Ovary (tissue), 9 donors: ENCODE measurements around the gene TP53BP2. TPM values are rescaled to one million over a fixed set of nuclear protein-coding genes. Genes with fewer than 3 reads are reported as not detected.
"Not testable (repeated sequence)": the region's sequence is repeated elsewhere in the genome, so short reads cannot be mapped to it uniquely, and the experiment has no call there.

Experiments
- DNase-seq, 5 donors: peaks; one replicate each; pipeline ENCODE4 v3.0.0-alpha.2; 2019 to 2020
- H3K27ac ChIP-seq, 2 donors: fragments of 200-600 bp; one replicate each; pipeline versions ENCODE4 v1.5.1 to v1.8.0; 2019 to 2022
- H3K27me3 ChIP-seq: fragments of 200-600 bp; one replicate; pipeline ENCODE4 v1.8.0; 2022
- H3K36me3 ChIP-seq: fragments of 200-600 bp; sonication (generic); one replicate; pipeline ENCODE4 v1.5.1; 2019
- H3K4me1 ChIP-seq: one replicate; pipeline ENCODE4 v1.8.1; 2013; ENCODE audit warnings: mild to moderate bottlenecking, moderate library complexity; ENCODE audit not compliant: insufficient read depth
- H3K4me3 ChIP-seq: fragments of 200-600 bp; sonication (generic); one replicate; pipeline ENCODE4 v1.5.1; 2017
- H3K9me3 ChIP-seq, 2 donors: fragments of 200-600 bp in 1 of 2; sonication (generic) in 1 of 2; one replicate each; pipeline versions ENCODE4 v1.5.1 to v1.8.1; 2013 to 2019; ENCODE audit warnings: mild to moderate bottlenecking in 1 of 2, moderate library complexity in 1 of 2
- EP300 ChIP-seq: sonication (generic); formaldehyde crosslinking; IDR thresholded peaks from one replicate; pipeline ENCODE4 v1.6.1; 2017; ENCODE audit warnings: antibody characterized with exemption
- POLR2A ChIP-seq: fragments of 450-650 bp; IDR thresholded peaks from one replicate; pipeline ENCODE4 v1.6.1; 2017; ENCODE audit warnings: antibody characterized with exemption, mild to moderate bottlenecking, moderate library complexity
- WGBS, 3 donors: extraction: QIAGEN DNeasy Blood & Tissue Kit in 1 of 3; methylation state at CpG; one replicate each; pipeline versions ENCODE4 v1.1.5 to v1.1.7; 2013 to 2017; 5-methylcytosine and 5-hydroxymethylcytosine counted together
- intact Hi-C, 4 donors: fragments of 100-400 bp; cut with DNase I; formaldehyde crosslinking; loops; one replicate each; pipeline versions ENCODE4 v1.11.0 to v1.15.1; 2022 to 2023
- polyA plus RNA-seq, 2 donors: library from polyadenylated mRNA; stranded (reverse); fragments of 200-250 nt in 1 of 2; fragments of 350-450 nt in 1 of 2; fragmentation: Illumina TruSeq in 1 of 2; extraction: RNeasy Lipid Tissue Mini Kit (QIAGEN cat#74804) in 1 of 2; gene quantifications; one replicate each; pipeline ENCODE4 v1.2.3, GENCODE V29; 2013 to 2014
- total RNA-seq, 7 donors: library from RNA; depleted of rRNA in 2 of 7; stranded (reverse); fragments of >200 nt in 2 of 7; fragmentation: NEBNext Ultra II Directional in 3 of 7; extraction: Animal tissue kit (Norgen Biotek cat#: 25700) in 3 of 7; gene quantifications; one replicate each; pipeline versions ENCODE4 v1.1.0 to v1.2.4, GENCODE V29; 2016 to 2023
- TF ChIP-seq, protein P1 (sequence below), 3 donors: fragments of 450-650 bp in 2 of 3; fragments of 200-600 bp in 1 of 3; IDR thresholded peaks; one replicate each; pipeline versions ENCODE4 v1.5.1 to v1.8.0; 2016 to 2022; ENCODE audit warnings: antibody characterized with exemption in 3 of 3, mild to moderate bottlenecking in 1 of 3
- donor health status: DM: no; HTN: no; CAD: no; lungs with moderate emphysema.
- donor health status: DM: no; HTN: no; CAD: no.
- donor health status: Bipolar disorder and iron deficiency.
- donor health status: DM: yes; HTN: yes; CAD: no.
- donor health status: DM: no; HTN: no; CAD: no.
- donor health status: DM: yes; HTN: yes; CAD: no.

TP53BP2 gene
- total and polyA plus RNA-seq, 9 donors, result 12.4 to 43.6 (median 36.8) TPM

GRCh38 chr1:223819730-223820514 lies 25.8 kb downstream of the TP53BP2 start:
- no peak for DNase-seq
- Histone ChIP-seq H3K27ac (no peak overlapping the region), H3K36me3 (no peaks in the 10 kb centered on the region), H3K9me3 (no peaks in the 10 kb centered on the region), H3K27me3 (no peaks in the 10 kb centered on the region), H3K4me3 (no peak overlapping the region), H3K4me1 (peaks cover 4% of the 10 kb centered on the region)
- WGBS, 3 donors, result 43 to 50% (median 45%) methylated on average over 4 of the region's 4 CpGs
- intact Hi-C loops, result no loop called here
- no peak for TF ChIP-seq POLR2A
- TF ChIP-seq EP300, result no peak
- TF ChIP-seq, protein P1, sequence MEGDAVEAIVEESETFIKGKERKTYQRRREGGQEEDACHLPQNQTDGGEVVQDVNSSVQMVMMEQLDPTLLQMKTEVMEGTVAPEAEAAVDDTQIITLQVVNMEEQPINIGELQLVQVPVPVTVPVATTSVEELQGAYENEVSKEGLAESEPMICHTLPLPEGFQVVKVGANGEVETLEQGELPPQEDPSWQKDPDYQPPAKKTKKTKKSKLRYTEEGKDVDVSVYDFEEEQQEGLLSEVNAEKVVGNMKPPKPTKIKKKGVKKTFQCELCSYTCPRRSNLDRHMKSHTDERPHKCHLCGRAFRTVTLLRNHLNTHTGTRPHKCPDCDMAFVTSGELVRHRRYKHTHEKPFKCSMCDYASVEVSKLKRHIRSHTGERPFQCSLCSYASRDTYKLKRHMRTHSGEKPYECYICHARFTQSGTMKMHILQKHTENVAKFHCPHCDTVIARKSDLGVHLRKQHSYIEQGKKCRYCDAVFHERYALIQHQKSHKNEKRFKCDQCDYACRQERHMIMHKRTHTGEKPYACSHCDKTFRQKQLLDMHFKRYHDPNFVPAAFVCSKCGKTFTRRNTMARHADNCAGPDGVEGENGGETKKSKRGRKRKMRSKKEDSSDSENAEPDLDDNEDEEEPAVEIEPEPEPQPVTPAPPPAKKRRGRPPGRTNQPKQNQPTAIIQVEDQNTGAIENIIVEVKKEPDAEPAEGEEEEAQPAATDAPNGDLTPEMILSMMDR (IDR thresholded peaks at IDR 0.05), result no peak

DNA sequence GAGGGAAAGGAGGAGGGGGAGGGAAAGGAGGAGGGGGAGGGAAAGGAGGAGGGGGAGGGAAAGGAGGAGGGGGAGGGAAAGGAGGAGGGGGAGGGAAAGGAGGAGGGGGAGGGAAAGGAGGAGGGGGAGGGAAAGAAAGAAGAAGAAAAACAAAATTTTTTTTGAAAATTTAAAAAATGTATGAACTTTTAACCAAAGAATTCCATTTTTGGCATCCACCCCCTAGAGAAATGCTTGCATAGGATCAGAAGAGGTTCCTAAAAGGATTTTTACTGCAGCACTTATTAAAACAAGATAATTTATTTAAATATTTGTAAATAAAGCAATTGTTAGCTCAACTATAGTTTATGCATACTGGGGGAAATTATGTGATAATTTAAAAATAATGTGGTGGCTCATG lies 28.5 kb downstream of the TP53BP2 start:
- H3K4me1 ChIP-seq, H3K36me3 ChIP-seq, H3K27ac ChIP-seq, DNase-seq, H3K4me3 ChIP-seq, H3K27me3 ChIP-seq, intact Hi-C loops, H3K9me3 ChIP-seq: not testable (repeated sequence)

- 90 to 96% (median 91%) methylated on average over 3 of the region's 3 CpGs for WGBS, 3 donors
- no peaks in the 10 kb centered on the region for H3K9me3 ChIP-seq
- peaks cover 4% of the 10 kb centered on the region for H3K4me1 ChIP-seq
- no peaks in the 10 kb centered on the region for H3K36me3 ChIP-seq
- no peak overlapping the region for H3K4me3 ChIP-seq
- H3K27ac ChIP-seq, result no peak overlapping the region
- DNase-seq, result no peak
- no peaks in the 10 kb centered on the region for H3K27me3 ChIP-seq
- intact Hi-C loops, result no loop called here
- TF ChIP-seq POLR2A (no peak), EP300 (no peak)
- TF ChIP-seq, protein P1 (IDR thresholded peaks at IDR 0.05), result no peak
These were observed 29.9 kb downstream of the TP53BP2 start for GRCh38 chr1:223815865-223816264.

- H3K27me3 ChIP-seq, result no peaks in the 10 kb centered on the region
- intact Hi-C loops, result no loop called here
- no peak for DNase-seq
- TF ChIP-seq EP300 (no peak), POLR2A (no peak)
- TF ChIP-seq, protein P1 (IDR thresholded peaks at IDR 0.05), result no peak
- no peaks in the 10 kb centered on the region for H3K36me3 ChIP-seq
- no peak overlapping the region for H3K27ac ChIP-seq
- peaks cover 3% of the 10 kb centered on the region for H3K4me1 ChIP-seq
- H3K9me3 ChIP-seq, result no peaks in the 10 kb centered on the region
- 48 to 61% (median 48%) methylated on average over 4 of the region's 4 CpGs for WGBS, 3 donors
- no peak overlapping the region for H3K4me3 ChIP-seq
These were observed 30.5 kb downstream of the TP53BP2 start for GRCh38 chr1:223815020-223815853.

GRCh38 chr1:223813645-223814044 lies 32.1 kb downstream of the TP53BP2 start:
- TF ChIP-seq, protein P1 (IDR thresholded peaks at IDR 0.05), result no peak
- TF ChIP-seq POLR2A, result no peak
- H3K4me1 ChIP-seq, result no peaks in the 10 kb centered on the region
- no peaks in the 10 kb centered on the region for H3K36me3 ChIP-seq
- no peak overlapping the region for H3K4me3 ChIP-seq
- intact Hi-C loops, result no loop called here
- H3K27me3 ChIP-seq, result no peaks in the 10 kb centered on the region
- no peaks in the 10 kb centered on the region for H3K9me3 ChIP-seq
- no peak overlapping the region for H3K27ac ChIP-seq
- DNase-seq, result no peak
